ENCODE data around the gene CFI.

GRCh38 chr4:109816082-109816442 is 14.3 kb upstream of the CFI start:
- TF ChIP-seq CTCF (IDR thresholded peaks at IDR 0.05) = no peak
- TF ChIP-seq POLR2AphosphoS5 (IDR thresholded peaks at IDR 0.05) = no peak
- TF ChIP-seq POLR2A (IDR thresholded peaks at IDR 0.05) = no peak
